ENCODE measurements around the gene EIF4G2. TPM values are rescaled to one million over a fixed set of nuclear protein-coding genes. Genes with fewer than 3 reads are reported as not detected.

EIF4G2 gene
- total RNA-seq, 1 donor from 2014 or later: 571 TPM

DNA sequence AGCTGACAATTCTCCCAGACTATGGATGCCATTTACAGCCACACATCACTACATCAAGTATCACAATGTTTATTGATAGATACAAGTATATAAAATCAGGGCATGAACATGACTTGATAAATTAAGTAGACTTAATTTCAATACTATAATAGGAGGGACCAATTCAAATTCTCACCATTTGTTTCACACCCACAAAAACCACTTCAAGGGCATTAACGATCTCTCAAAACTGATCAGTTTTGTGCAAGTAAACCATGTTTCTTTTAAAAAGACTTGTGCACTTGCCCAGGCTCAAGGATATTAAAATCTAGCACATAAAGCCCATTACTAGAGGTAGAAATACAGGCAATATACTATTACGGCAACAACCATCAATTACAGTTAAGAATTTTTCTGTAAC is 11.7 kb downstream of the EIF4G2 start:
- H3K27ac ChIP-seq (ENCODE audit: low read depth, low read length): no peak overlapping the region
- H3K4me1 ChIP-seq (ENCODE audit: control insufficient read depth in 3 of 3, insufficient read depth in 3 of 3, low read length in 3 of 3): peaks cover 6 to 9% (median 9%) of the 10 kb centered on the region in 3 donors

GRCh38 chr11:10796191-10796590 is 12.5 kb downstream of the EIF4G2 start:
- Histone ChIP-seq H3K36me3 (ENCODE audit: control insufficient read depth in 3 of 3, insufficient read depth in 3 of 3, low read length in 3 of 3) (peaks cover 47 to 56% (median 53%) of the 10 kb centered on the region in 3 donors), H3K27me3 (ENCODE audit: control insufficient read depth in 3 of 3, insufficient read depth in 3 of 3, low read length in 3 of 3) (no peaks in the 10 kb centered on the region), H3K27ac (ENCODE audit: low read depth, low read length) (no peak overlapping the region), H3K4me3 (ENCODE audit: low read length in 3 of 3) (no peak overlapping the region), H3K4me1 (ENCODE audit: control insufficient read depth in 3 of 3, insufficient read depth in 3 of 3, low read length in 3 of 3) (peaks cover 6 to 9% (median 9%) of the 10 kb centered on the region in 3 donors), H3K9ac (ENCODE audit: low read depth in 1 of 3, low read length in 3 of 3) (no peak overlapping the region), H3K9me3 (ENCODE audit: control insufficient read depth in 3 of 3, low read length in 3 of 3) (no peaks in the 10 kb centered on the region)

More for the DNA sequence above, 11.7 kb downstream of the EIF4G2 start:
- no peaks in the 10 kb centered on the region for H3K27me3 ChIP-seq (ENCODE audit: control insufficient read depth in 3 of 3, insufficient read depth in 3 of 3, low read length in 3 of 3)
- H3K4me3 ChIP-seq (ENCODE audit: low read length in 3 of 3): no peak overlapping the region
- peaks cover 55 to 65% (median 61%) of the 10 kb centered on the region in 3 donors for H3K36me3 ChIP-seq (ENCODE audit: control insufficient read depth in 3 of 3, insufficient read depth in 3 of 3, low read length in 3 of 3)
- H3K9me3 ChIP-seq (ENCODE audit: control insufficient read depth in 3 of 3, low read length in 3 of 3): no peaks in the 10 kb centered on the region
- no peak overlapping the region for H3K9ac ChIP-seq (ENCODE audit: low read depth in 1 of 3, low read length in 3 of 3)

DNA sequence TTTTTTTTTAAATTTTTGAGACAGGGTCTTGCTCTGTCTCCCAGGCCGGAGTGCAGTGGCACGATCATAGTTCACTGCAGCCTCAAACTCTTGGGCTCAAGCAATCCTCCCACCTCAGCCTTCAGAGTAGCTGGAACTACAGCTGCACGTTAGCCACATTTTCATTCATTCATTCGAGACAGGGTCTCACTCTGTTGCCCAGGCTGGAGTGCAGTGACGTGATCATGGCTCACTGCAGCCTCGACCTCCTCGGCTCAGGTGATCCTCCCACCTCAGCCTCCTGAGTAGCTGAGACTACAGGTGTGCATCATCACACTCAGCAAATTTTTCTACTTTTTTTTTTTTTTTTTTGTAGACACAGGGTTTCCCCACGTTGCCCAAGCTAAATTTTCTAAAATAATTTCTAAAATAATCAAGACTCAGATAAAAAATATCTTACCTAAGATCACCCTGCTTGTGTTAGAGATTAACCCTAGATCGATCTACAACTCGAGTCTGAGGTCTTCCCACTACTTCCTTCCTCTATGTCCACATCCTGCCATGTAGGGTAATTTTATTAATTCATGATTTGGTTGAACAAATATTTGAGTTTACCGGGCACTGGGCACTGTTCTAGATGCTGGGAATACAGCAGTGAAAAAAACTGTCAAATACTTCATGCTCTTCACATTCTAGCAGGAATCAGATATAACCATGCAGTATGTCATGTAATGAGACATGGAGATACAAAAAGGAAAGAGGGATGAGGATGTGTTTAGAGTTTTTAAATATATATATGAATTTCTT is 15.1 kb downstream of the EIF4G2 start:
- Histone ChIP-seq H3K4me3 (ENCODE audit: low read length in 3 of 3) (no peak overlapping the region), H3K27ac (ENCODE audit: low read depth, low read length) (no peak overlapping the region), H3K9me3 (ENCODE audit: control insufficient read depth in 3 of 3, low read length in 3 of 3) (no peaks in the 10 kb centered on the region), H3K36me3 (ENCODE audit: control insufficient read depth in 3 of 3, insufficient read depth in 3 of 3, low read length in 3 of 3) (peaks cover 22 to 31% (median 27%) of the 10 kb centered on the region in 3 donors), H3K4me1 (ENCODE audit: control insufficient read depth in 3 of 3, insufficient read depth in 3 of 3, low read length in 3 of 3) (peaks cover 6 to 9% (median 9%) of the 10 kb centered on the region in 3 donors), H3K27me3 (ENCODE audit: control insufficient read depth in 3 of 3, insufficient read depth in 3 of 3, low read length in 3 of 3) (no peaks in the 10 kb centered on the region), H3K9ac (ENCODE audit: low read depth in 1 of 3, low read length in 3 of 3) (no peak overlapping the region)

GRCh38 chr11:10792385-10793068 is 16.2 kb downstream of the EIF4G2 start:
- Histone ChIP-seq H3K27ac (ENCODE audit: low read depth, low read length) (no peak overlapping the region), H3K9ac (ENCODE audit: low read depth in 1 of 3, low read length in 3 of 3) (peak overlapping the region in 1 of 3 donors; percentile 50), H3K4me3 (ENCODE audit: low read length in 3 of 3) (peak overlapping the region in 2 of 3 donors; percentile 49 to 52), H3K36me3 (ENCODE audit: control insufficient read depth in 3 of 3, insufficient read depth in 3 of 3, low read length in 3 of 3) (peaks cover 13 to 21% (median 17%) of the 10 kb centered on the region in 3 donors), H3K4me1 (ENCODE audit: control insufficient read depth in 3 of 3, insufficient read depth in 3 of 3, low read length in 3 of 3) (peaks cover 6 to 9% (median 9%) of the 10 kb centered on the region in 3 donors), H3K9me3 (ENCODE audit: control insufficient read depth in 3 of 3, low read length in 3 of 3) (no peaks in the 10 kb centered on the region), H3K27me3 (ENCODE audit: control insufficient read depth in 3 of 3, insufficient read depth in 3 of 3, low read length in 3 of 3) (no peaks in the 10 kb centered on the region)

DNA sequence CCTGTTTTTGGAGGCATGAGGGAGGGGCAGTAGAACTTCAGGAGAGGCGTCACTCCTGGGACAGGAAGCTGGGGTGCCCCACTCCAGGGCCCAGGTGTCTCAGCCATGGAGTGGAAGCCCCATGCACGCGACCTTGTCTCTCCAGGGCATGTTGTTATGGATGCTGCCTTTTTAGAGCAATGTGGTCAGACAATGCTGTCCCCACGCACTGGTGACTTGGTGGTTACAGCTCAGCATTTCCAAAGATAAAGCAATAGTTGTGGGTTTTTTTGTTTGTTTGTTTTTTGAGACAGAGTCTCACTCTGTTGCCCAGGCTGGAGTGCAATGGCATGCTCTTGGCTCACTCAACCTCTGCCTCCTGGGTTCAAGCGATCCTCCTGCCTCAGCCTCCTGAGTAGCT is 22.3 kb downstream of the EIF4G2 start:
- Histone ChIP-seq H3K4me1 (ENCODE audit: control insufficient read depth in 3 of 3, insufficient read depth in 3 of 3, low read length in 3 of 3) (peaks cover 7 to 16% (median 13%) of the 10 kb centered on the region in 3 donors), H3K9me3 (ENCODE audit: control insufficient read depth in 3 of 3, low read length in 3 of 3) (no peaks in the 10 kb centered on the region), H3K27me3 (ENCODE audit: control insufficient read depth in 3 of 3, insufficient read depth in 3 of 3, low read length in 3 of 3) (no peaks in the 10 kb centered on the region), H3K4me3 (ENCODE audit: low read length in 3 of 3) (no peak overlapping the region), H3K9ac (ENCODE audit: low read depth in 1 of 3, low read length in 3 of 3) (no peak overlapping the region), H3K27ac (ENCODE audit: low read depth, low read length) (no peak overlapping the region), H3K36me3 (ENCODE audit: control insufficient read depth in 3 of 3, insufficient read depth in 3 of 3, low read length in 3 of 3) (no peaks in the 10 kb centered on the region)

GRCh38 chr11:10785146-10785474 is 23.6 kb downstream of the EIF4G2 start:
- Histone ChIP-seq H3K4me3 (ENCODE audit: low read length in 3 of 3) (no peak overlapping the region), H3K27ac (ENCODE audit: low read depth, low read length) (no peak overlapping the region), H3K36me3 (ENCODE audit: control insufficient read depth in 3 of 3, insufficient read depth in 3 of 3, low read length in 3 of 3) (peaks cover 0 to 1% (median 0%) of the 10 kb centered on the region in 3 donors), H3K4me1 (ENCODE audit: control insufficient read depth in 3 of 3, insufficient read depth in 3 of 3, low read length in 3 of 3) (peaks cover 7 to 16% (median 13%) of the 10 kb centered on the region in 3 donors), H3K9ac (ENCODE audit: low read depth in 1 of 3, low read length in 3 of 3) (no peak overlapping the region), H3K9me3 (ENCODE audit: control insufficient read depth in 3 of 3, low read length in 3 of 3) (no peaks in the 10 kb centered on the region), H3K27me3 (ENCODE audit: control insufficient read depth in 3 of 3, insufficient read depth in 3 of 3, low read length in 3 of 3) (no peaks in the 10 kb centered on the region)

GRCh38 chr11:10784232-10785145 is 24.2 kb downstream of the EIF4G2 start:
- H3K4me3 ChIP-seq (ENCODE audit: low read length in 3 of 3): no peak overlapping the region
- no peak overlapping the region for H3K27ac ChIP-seq (ENCODE audit: low read depth, low read length)
- H3K4me1 ChIP-seq (ENCODE audit: control insufficient read depth in 3 of 3, insufficient read depth in 3 of 3, low read length in 3 of 3): peaks cover 7 to 16% (median 13%) of the 10 kb centered on the region in 3 donors
- H3K9ac ChIP-seq (ENCODE audit: low read depth in 1 of 3, low read length in 3 of 3): peak overlapping the region in 1 of 3 donors; percentile 38
- no peaks in the 10 kb centered on the region for H3K27me3 ChIP-seq (ENCODE audit: control insufficient read depth in 3 of 3, insufficient read depth in 3 of 3, low read length in 3 of 3)
- peaks cover 0 to 2% (median 1%) of the 10 kb centered on the region in 3 donors for H3K36me3 ChIP-seq (ENCODE audit: control insufficient read depth in 3 of 3, insufficient read depth in 3 of 3, low read length in 3 of 3)
- no peaks in the 10 kb centered on the region for H3K9me3 ChIP-seq (ENCODE audit: control insufficient read depth in 3 of 3, low read length in 3 of 3)

DNA sequence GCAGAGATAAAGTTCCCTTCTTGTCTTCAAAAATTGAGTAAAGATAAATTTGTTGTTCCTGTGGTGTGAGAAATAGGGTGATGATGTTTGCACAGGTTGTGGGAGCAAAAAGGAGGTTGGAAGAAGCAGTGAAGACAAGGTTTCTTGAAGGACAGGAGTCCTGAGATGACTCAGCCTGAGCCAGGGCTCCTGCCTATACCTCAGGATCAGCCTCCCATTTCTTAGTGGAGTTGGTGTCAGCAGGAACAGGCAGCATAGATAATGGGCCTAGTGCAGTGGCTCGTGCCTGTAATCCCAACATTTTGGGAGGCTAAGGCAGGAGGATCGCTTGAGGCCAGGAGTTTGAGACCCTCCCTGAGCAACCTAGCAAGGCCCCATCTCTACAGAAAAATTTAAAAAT is 28.7 kb downstream of the EIF4G2 start:
- peaks cover 14 to 27% (median 23%) of the 10 kb centered on the region in 3 donors for H3K4me1 ChIP-seq (ENCODE audit: control insufficient read depth in 3 of 3, insufficient read depth in 3 of 3, low read length in 3 of 3)
- no peaks in the 10 kb centered on the region for H3K27me3 ChIP-seq (ENCODE audit: control insufficient read depth in 3 of 3, insufficient read depth in 3 of 3, low read length in 3 of 3)
- no peak overlapping the region for H3K9ac ChIP-seq (ENCODE audit: low read depth in 1 of 3, low read length in 3 of 3)
- H3K9me3 ChIP-seq (ENCODE audit: control insufficient read depth in 3 of 3, low read length in 3 of 3): no peaks in the 10 kb centered on the region
- no peak overlapping the region for H3K4me3 ChIP-seq (ENCODE audit: low read length in 3 of 3)
- no peak overlapping the region for H3K27ac ChIP-seq (ENCODE audit: low read depth, low read length)
- H3K36me3 ChIP-seq (ENCODE audit: control insufficient read depth in 3 of 3, insufficient read depth in 3 of 3, low read length in 3 of 3): peaks cover 12 to 32% (median 22%) of the 10 kb centered on the region in 3 donors

DNA sequence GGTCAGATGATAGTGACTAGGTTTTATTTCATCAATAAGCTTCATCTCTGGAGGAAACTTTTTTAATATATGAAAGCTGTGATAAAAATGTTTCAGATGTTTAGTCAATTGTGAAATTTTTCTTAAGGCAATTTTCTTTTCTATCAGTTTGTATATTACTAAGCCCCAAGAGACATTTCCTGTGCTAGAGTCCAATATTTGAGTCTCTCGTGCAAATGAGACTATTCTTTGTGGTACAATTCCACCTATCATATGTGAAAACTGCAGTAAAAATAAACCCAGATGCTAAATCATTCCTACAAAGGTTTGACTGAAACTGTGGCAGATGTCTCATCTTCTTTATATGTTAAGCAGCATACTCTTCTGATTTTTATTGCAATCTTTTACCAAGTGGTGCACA is 29.6 kb downstream of the EIF4G2 start:
- no peaks in the 10 kb centered on the region for H3K27me3 ChIP-seq (ENCODE audit: control insufficient read depth in 3 of 3, insufficient read depth in 3 of 3, low read length in 3 of 3)
- H3K36me3 ChIP-seq (ENCODE audit: control insufficient read depth in 3 of 3, insufficient read depth in 3 of 3, low read length in 3 of 3): peaks cover 20 to 41% (median 31%) of the 10 kb centered on the region in 3 donors
- H3K9me3 ChIP-seq (ENCODE audit: control insufficient read depth in 3 of 3, low read length in 3 of 3): no peaks in the 10 kb centered on the region
- peak overlapping the region; percentile 69 for H3K27ac ChIP-seq (ENCODE audit: low read depth, low read length)
- peaks cover 7 to 18% (median 14%) of the 10 kb centered on the region in 3 donors for H3K4me1 ChIP-seq (ENCODE audit: control insufficient read depth in 3 of 3, insufficient read depth in 3 of 3, low read length in 3 of 3)
- H3K4me3 ChIP-seq (ENCODE audit: low read length in 3 of 3): no peak overlapping the region
- H3K9ac ChIP-seq (ENCODE audit: low read depth in 1 of 3, low read length in 3 of 3): peak overlapping the region; percentile 10 to 54 (median 26)
